Measurements from ENCODE around the gene BFSP1. TPM values are rescaled to one million over a fixed set of nuclear protein-coding genes. Genes with fewer than 3 reads are reported as not detected.

Gene BFSP1
- total RNA-seq, 1 donor from 2014 or later = 4.2 TPM

DNA sequence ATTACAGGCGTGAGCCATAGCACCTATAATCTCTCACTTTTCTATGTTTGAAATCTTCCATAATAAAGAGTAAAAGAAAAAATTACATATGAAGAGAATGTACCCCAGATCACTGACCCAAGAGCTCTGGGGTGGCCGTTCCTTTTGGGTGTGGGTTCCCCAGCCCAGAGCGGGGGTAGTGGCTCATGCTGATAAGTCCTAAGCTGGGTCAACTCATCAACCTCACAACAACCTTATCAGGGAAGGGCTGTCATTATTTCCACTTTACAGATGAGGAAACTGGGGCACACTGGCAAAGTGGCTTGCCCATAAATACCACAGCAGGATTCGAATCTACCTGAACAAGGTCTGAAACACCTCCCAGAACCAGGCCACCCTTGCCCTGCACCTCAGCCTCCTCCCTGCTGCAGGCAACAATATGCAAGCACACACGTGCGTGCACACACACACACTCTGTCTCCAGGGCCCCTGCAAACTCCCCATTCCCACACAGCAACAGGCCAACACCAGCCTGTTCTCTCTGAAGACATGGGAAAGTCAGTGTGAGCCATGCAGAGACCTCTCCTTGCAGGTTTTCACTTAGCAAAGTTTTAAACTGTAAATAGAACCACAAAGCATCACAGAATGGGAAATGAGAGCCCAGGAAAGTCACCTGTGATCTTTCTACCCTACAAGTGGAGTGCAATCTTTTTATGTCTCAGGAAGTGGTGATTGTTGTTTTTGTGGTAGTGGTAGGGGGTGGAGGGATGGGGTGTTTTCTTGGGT, 27.7 kb downstream of the BFSP1 start:
- Histone ChIP-seq H4K20me1 (ENCODE audit: insufficient read depth, low read length) (no peaks in the 10 kb centered on the region), H2AFZ (ENCODE audit: low read depth, low read length) (no peak overlapping the region)
- H3K27me3 Mint-ChIP-seq (ENCODE audit: low read depth, unreplicated experiment) = peaks cover 20% of the 10 kb centered on the region

DNA sequence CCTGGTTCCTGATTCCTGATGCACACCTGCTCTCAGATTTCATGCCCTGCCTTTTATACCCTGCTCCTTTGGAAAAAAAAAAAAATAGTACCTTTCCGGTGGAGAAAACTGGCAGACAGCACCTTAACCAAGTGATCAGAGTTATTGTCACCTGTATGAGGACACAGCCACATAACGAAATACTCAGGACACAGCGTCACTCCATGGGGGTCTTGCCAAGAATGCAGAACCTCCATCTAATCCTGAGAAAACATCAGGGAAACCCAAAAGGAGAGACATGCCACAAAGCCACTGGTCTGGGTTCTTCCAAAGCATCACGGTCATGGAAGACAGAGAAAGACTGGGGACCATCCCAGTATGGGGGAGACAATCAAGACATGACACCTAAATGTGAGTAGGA, 29.1 kb downstream of the BFSP1 start:
- H2AFZ ChIP-seq (ENCODE audit: low read depth, low read length) = no peak overlapping the region
- H3K9me3 Mint-ChIP-seq (ENCODE audit: unreplicated experiment) = no peaks in the 10 kb centered on the region
- H3K36me3 ChIP-seq (ENCODE audit: insufficient read depth, low read length) = no peaks in the 10 kb centered on the region
- H3K9ac ChIP-seq (ENCODE audit: low read length) = no peak overlapping the region
- H3K27me3 ChIP-seq (ENCODE audit: insufficient read depth, low read length) = peaks cover 7% of the 10 kb centered on the region
- H3K4me3 ChIP-seq (ENCODE audit: insufficient read depth, low read depth, low read length) = no peak overlapping the region
- no peak overlapping the region for H3K27ac ChIP-seq (ENCODE audit: low read depth, low read length)
- H4K20me1 ChIP-seq (ENCODE audit: insufficient read depth, low read length) = no peaks in the 10 kb centered on the region
- no peaks in the 10 kb centered on the region for H3K79me2 ChIP-seq (ENCODE audit: insufficient read depth, low read length)
- H3K4me1 Mint-ChIP-seq (ENCODE audit: low read depth, unreplicated experiment) = peaks cover 14% of the 10 kb centered on the region
- no peak overlapping the region for H3K27ac Mint-ChIP-seq (ENCODE audit: unreplicated experiment)
- DNase-seq (ENCODE audit: low read depth) (no peak), FAIRE-seq (no peak)
- no peak overlapping the region for H3K4me3 Mint-ChIP-seq (ENCODE audit: unreplicated experiment)
- H3K27me3 Mint-ChIP-seq (ENCODE audit: low read depth, unreplicated experiment) = peaks cover 15% of the 10 kb centered on the region
- H3K9me3 ChIP-seq (ENCODE audit: insufficient read depth, low read depth, low read length) = no peaks in the 10 kb centered on the region
- H3K36me3 Mint-ChIP-seq (ENCODE audit: low read depth, unreplicated experiment) = no peaks in the 10 kb centered on the region
- TF ChIP-seq, protein P1, sequence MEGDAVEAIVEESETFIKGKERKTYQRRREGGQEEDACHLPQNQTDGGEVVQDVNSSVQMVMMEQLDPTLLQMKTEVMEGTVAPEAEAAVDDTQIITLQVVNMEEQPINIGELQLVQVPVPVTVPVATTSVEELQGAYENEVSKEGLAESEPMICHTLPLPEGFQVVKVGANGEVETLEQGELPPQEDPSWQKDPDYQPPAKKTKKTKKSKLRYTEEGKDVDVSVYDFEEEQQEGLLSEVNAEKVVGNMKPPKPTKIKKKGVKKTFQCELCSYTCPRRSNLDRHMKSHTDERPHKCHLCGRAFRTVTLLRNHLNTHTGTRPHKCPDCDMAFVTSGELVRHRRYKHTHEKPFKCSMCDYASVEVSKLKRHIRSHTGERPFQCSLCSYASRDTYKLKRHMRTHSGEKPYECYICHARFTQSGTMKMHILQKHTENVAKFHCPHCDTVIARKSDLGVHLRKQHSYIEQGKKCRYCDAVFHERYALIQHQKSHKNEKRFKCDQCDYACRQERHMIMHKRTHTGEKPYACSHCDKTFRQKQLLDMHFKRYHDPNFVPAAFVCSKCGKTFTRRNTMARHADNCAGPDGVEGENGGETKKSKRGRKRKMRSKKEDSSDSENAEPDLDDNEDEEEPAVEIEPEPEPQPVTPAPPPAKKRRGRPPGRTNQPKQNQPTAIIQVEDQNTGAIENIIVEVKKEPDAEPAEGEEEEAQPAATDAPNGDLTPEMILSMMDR (IDR thresholded peaks at IDR 0.05; ENCODE audit: insufficient read depth, low read depth, low read length) = no peak
- peaks cover 18% of the 10 kb centered on the region for H3K4me1 ChIP-seq (ENCODE audit: insufficient read depth, low read length)
- H3K4me2 ChIP-seq (ENCODE audit: low read length) = no peak overlapping the region

More for the DNA sequence above, 27.7 kb downstream of the BFSP1 start:
- no peaks in the 10 kb centered on the region for H3K9me3 ChIP-seq (ENCODE audit: insufficient read depth, low read depth, low read length)
- DNase-seq (ENCODE audit: low read depth) (no peak), FAIRE-seq (no peak)
- peaks cover 7% of the 10 kb centered on the region for H3K27me3 ChIP-seq (ENCODE audit: insufficient read depth, low read length)
- H3K9ac ChIP-seq (ENCODE audit: low read length) = no peak overlapping the region
- Mint-ChIP-seq H3K4me3 (ENCODE audit: unreplicated experiment) (no peak overlapping the region), H3K27ac (ENCODE audit: unreplicated experiment) (peak overlapping the region; percentile 58), H3K9me3 (ENCODE audit: unreplicated experiment) (no peaks in the 10 kb centered on the region), H3K36me3 (ENCODE audit: low read depth, unreplicated experiment) (no peaks in the 10 kb centered on the region), H3K4me1 (ENCODE audit: low read depth, unreplicated experiment) (peaks cover 7% of the 10 kb centered on the region)
- no peaks in the 10 kb centered on the region for H3K79me2 ChIP-seq (ENCODE audit: insufficient read depth, low read length)
- H3K4me1 ChIP-seq (ENCODE audit: insufficient read depth, low read length) = peaks cover 15% of the 10 kb centered on the region
- H3K4me3 ChIP-seq (ENCODE audit: insufficient read depth, low read depth, low read length) = no peak overlapping the region
- H3K4me2 ChIP-seq (ENCODE audit: low read length) = no peak overlapping the region
- TF ChIP-seq, protein P1 (IDR thresholded peaks at IDR 0.05; ENCODE audit: insufficient read depth, low read depth, low read length) = no peak
- TF ChIP-seq EZH2 (IDR thresholded peaks at IDR 0.05; ENCODE audit: insufficient read depth, low read length) = no peak
- no peaks in the 10 kb centered on the region for H3K36me3 ChIP-seq (ENCODE audit: insufficient read depth, low read length)
- H3K27ac ChIP-seq (ENCODE audit: low read depth, low read length) = no peak overlapping the region

DNA sequence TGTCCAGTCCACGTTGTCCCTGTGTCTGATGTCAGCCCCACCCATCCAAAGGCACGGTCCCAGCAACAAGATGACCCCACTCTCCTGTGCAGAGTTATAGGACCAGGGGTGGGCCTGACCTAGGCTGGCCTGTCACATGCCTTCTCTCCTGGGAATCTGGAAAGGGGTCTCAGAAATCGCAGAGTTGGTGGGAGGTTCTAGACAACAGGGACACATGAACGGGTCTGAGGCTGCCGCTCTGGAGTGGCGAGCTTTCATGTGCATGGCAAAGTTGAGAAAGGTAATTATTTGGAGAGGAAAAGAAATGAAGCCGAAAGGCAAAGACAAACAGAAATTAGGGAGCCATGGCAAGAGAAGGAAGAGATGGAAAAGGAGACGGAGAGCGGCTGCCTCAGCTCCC, 29.5 kb downstream of the BFSP1 start:
- Mint-ChIP-seq H3K4me3 (ENCODE audit: unreplicated experiment) (no peak overlapping the region), H3K9me3 (ENCODE audit: unreplicated experiment) (no peaks in the 10 kb centered on the region), H3K27me3 (ENCODE audit: low read depth, unreplicated experiment) (peaks cover 15% of the 10 kb centered on the region), H3K4me1 (ENCODE audit: low read depth, unreplicated experiment) (peaks cover 14% of the 10 kb centered on the region), H3K36me3 (ENCODE audit: low read depth, unreplicated experiment) (no peaks in the 10 kb centered on the region), H3K27ac (ENCODE audit: unreplicated experiment) (no peak overlapping the region)
- Histone ChIP-seq H3K4me2 (ENCODE audit: low read length) (no peak overlapping the region), H3K27me3 (ENCODE audit: insufficient read depth, low read length) (peaks cover 7% of the 10 kb centered on the region), H2AFZ (ENCODE audit: low read depth, low read length) (no peak overlapping the region), H3K27ac (ENCODE audit: low read depth, low read length) (no peak overlapping the region), H4K20me1 (ENCODE audit: insufficient read depth, low read length) (no peaks in the 10 kb centered on the region), H3K9me3 (ENCODE audit: insufficient read depth, low read depth, low read length) (no peaks in the 10 kb centered on the region), H3K9ac (ENCODE audit: low read length) (no peak overlapping the region), H3K4me1 (ENCODE audit: insufficient read depth, low read length) (peaks cover 18% of the 10 kb centered on the region), H3K79me2 (ENCODE audit: insufficient read depth, low read length) (no peaks in the 10 kb centered on the region), H3K36me3 (ENCODE audit: insufficient read depth, low read length) (no peaks in the 10 kb centered on the region), H3K4me3 (ENCODE audit: insufficient read depth, low read depth, low read length) (no peak overlapping the region)
- TF ChIP-seq, protein P1 (IDR thresholded peaks at IDR 0.05; ENCODE audit: insufficient read depth, low read depth, low read length) = no peak
- no peak for TF ChIP-seq EZH2 (IDR thresholded peaks at IDR 0.05; ENCODE audit: insufficient read depth, low read length)
- DNase-seq (ENCODE audit: low read depth) = no peak
- no peak for FAIRE-seq

All from astrocyte (in vitro differentiated cells and primary cell).